GM12878 (cell line): ENCODE results near the gene AMHR2. TPM values are rescaled to one million over a fixed set of nuclear protein-coding genes. Genes with fewer than 3 reads are reported as not detected.

Experiments
- BACH1 ChIP-seq: fragments of 450-650 bp; IDR thresholded peaks from 2 replicates; pipeline ENCODE4 v1.6.1; 2017; ENCODE audit warnings: mild to moderate bottlenecking, borderline replicate concordance
- BCL11A ChIP-seq: IDR thresholded peaks from 2 replicates; pipeline ENCODE4 v1.6.1; 2011; ENCODE audit warnings: low read depth, low read length
- CBFB ChIP-seq: IDR thresholded peaks from 2 replicates; pipeline ENCODE4 v1.6.1; 2016; ENCODE audit warnings: antibody characterized with exemption, low read depth
- DPF2 ChIP-seq: fragments of 450-650 bp; IDR thresholded peaks from 2 replicates; pipeline ENCODE4 v1.6.1; 2017; ENCODE audit warnings: mild to moderate bottlenecking
- EZH2 ChIP-seq: IDR thresholded peaks from 2 replicates; pipeline ENCODE4 v1.6.1; 2012; ENCODE audit warnings: low read depth, mild to moderate bottlenecking, control low read depth, inconsistent platforms, low read length, borderline replicate concordance; ENCODE audit not compliant: control insufficient read depth
- FOS ChIP-seq: IDR thresholded peaks from 3 replicates; pipeline ENCODE4 v1.6.1; 2011; ENCODE audit warnings: borderline replicate concordance; ENCODE audit not compliant: insufficient read length; ENCODE audit errors: extremely low read depth
- HDAC6 ChIP-seq: fragments of 200-600 bp; sonication (generic); IDR thresholded peaks from one replicate; pipeline ENCODE4 v1.8.0; 2017; ENCODE audit warnings: antibody characterized with exemption; ENCODE audit not compliant: unreplicated experiment
- KDM1A ChIP-seq: fragments of 200-600 bp; sonication (generic); IDR thresholded peaks from 2 replicates; pipeline ENCODE4 v1.6.1; 2016; ENCODE audit warnings: borderline replicate concordance
- LARP7 ChIP-seq: fragments of 450-650 bp; IDR thresholded peaks from 2 replicates; pipeline ENCODE4 v1.6.1; 2017; ENCODE audit warnings: mild to moderate bottlenecking
- NRF1 ChIP-seq: conservative IDR thresholded peaks from 2 replicates; pipeline ENCODE4 v1.6.1; 2011; ENCODE audit warnings: mild to moderate bottlenecking, low read depth, low read length, improper control_type of control experiment
- PAX8 ChIP-seq: fragments of 450-650 bp; IDR thresholded peaks from 2 replicates; pipeline ENCODE4 v1.6.1; 2017; ENCODE audit warnings: mild to moderate bottlenecking, moderate library complexity
- PKNOX1 ChIP-seq: fragments of 450-650 bp; IDR thresholded peaks from 2 replicates; pipeline ENCODE4 v1.6.1; 2016; ENCODE audit warnings: mild to moderate bottlenecking
- PML ChIP-seq: IDR thresholded peaks from 2 replicates; pipeline ENCODE4 v1.6.1; 2012; ENCODE audit warnings: low read length, inconsistent platforms
- POLR2A ChIP-seq: IDR thresholded peaks from 2 replicates; pipeline ENCODE4 v1.6.1; 2011; ENCODE audit warnings: low read depth, mild to moderate bottlenecking, low read length
- POLR2AphosphoS2 ChIP-seq: IDR thresholded peaks from 2 replicates; pipeline ENCODE4 v1.6.1; 2011; ENCODE audit warnings: low read depth, mild to moderate bottlenecking, low read length, improper control_type of control experiment, moderate library complexity
- RB1 ChIP-seq: fragments of 450-650 bp; formaldehyde crosslinking; IDR thresholded peaks from 2 replicates; pipeline ENCODE4 v1.6.1; 2017; ENCODE audit warnings: mild to moderate bottlenecking, borderline replicate concordance
- RUNX3 ChIP-seq: IDR thresholded peaks from 2 replicates; pipeline ENCODE4 v1.6.1; 2012; ENCODE audit warnings: low read length, inconsistent platforms
- SIX5 ChIP-seq: IDR thresholded peaks from 2 replicates; pipeline ENCODE4 v1.6.1; 2011; ENCODE audit warnings: mild to moderate bottlenecking, low read depth, low read length, moderate library complexity; ENCODE audit not compliant: severe bottlenecking
- SPI1 ChIP-seq: IDR thresholded peaks from 2 replicates; pipeline ENCODE4 v1.6.1; 2011; ENCODE audit warnings: low read depth, mild to moderate bottlenecking, low read length, moderate library complexity, borderline replicate concordance; ENCODE audit not compliant: insufficient read depth
- SREBF1 ChIP-seq: IDR thresholded peaks from 2 replicates; pipeline ENCODE4 v1.6.1; 2012; ENCODE audit warnings: mild to moderate bottlenecking, low read length
- SREBF2 ChIP-seq: IDR thresholded peaks from 2 replicates; pipeline ENCODE4 v1.6.1; 2012; ENCODE audit warnings: mild to moderate bottlenecking, low read length
- TARDBP ChIP-seq: IDR thresholded peaks from 2 replicates; pipeline ENCODE4 v1.6.1; 2016; ENCODE audit warnings: borderline replicate concordance
- ZBTB11 ChIP-seq: fragments of 450-650 bp; formaldehyde crosslinking; IDR thresholded peaks from 2 replicates; pipeline ENCODE4 v1.5.0; 2022; ENCODE audit warnings: mild to moderate bottlenecking, missing genetic modification characterization
- ZNF24 ChIP-seq: fragments of 450-650 bp; IDR thresholded peaks from 2 replicates; pipeline ENCODE4 v1.6.1; 2017; ENCODE audit warnings: antibody characterized with exemption, mild to moderate bottlenecking
- ZNF274 ChIP-seq: IDR thresholded peaks from one replicate; pipeline ENCODE4 v1.8.0; 2011; ENCODE audit not compliant: insufficient read length, insufficient read depth
- polyA plus RNA-seq, 11 experiments: library from polyadenylated mRNA; depleted of rRNA in 4 of 11; unstranded in 6 of 11; stranded (reverse) in 5 of 11; fragments of >200 nt; fragmentation: Nextera tagmentation in 4 of 11; fragmentation: Illumina TruSeq in 1 of 11; extraction: Ambion mirVana in 4 of 11; extraction: Trizol in 1 of 11; gene quantifications; 1 replicate in 1 of 11; 2 replicates in 10 of 11; pipeline versions ENCODE4 v1.2.1 to v1.2.3, GENCODE V29; 2011 to 2016; ENCODE audit warnings: inconsistent platforms in 2 of 11, missing spikeins in 2 of 11, low read depth in 1 of 11
- total RNA-seq, 4 experiments: library from RNA; depleted of rRNA in 3 of 4; stranded (reverse); fragments of >200 nt in 3 of 4; fragmentation: Illumina TruSeq in 1 of 4; extraction: Trizol in 1 of 4; gene quantifications; 2 replicates each; pipeline versions ENCODE4 v1.2.1 to v1.2.3, GENCODE V29; 2013 to 2021
- TF ChIP-seq, protein P1 (sequence below): fragments of 450-650 bp; formaldehyde crosslinking; IDR thresholded peaks from 2 replicates; pipeline ENCODE4 v1.4.0; 2020; ENCODE audit warnings: mild to moderate bottlenecking, moderate library complexity

AMHR2 gene
- total and polyA plus RNA-seq, 10 of the 15 experiments (the other 5 are each of a cell fraction or from before 2014, with no cell fraction given): 0.06 TPM; not detected in 9

DNA sequence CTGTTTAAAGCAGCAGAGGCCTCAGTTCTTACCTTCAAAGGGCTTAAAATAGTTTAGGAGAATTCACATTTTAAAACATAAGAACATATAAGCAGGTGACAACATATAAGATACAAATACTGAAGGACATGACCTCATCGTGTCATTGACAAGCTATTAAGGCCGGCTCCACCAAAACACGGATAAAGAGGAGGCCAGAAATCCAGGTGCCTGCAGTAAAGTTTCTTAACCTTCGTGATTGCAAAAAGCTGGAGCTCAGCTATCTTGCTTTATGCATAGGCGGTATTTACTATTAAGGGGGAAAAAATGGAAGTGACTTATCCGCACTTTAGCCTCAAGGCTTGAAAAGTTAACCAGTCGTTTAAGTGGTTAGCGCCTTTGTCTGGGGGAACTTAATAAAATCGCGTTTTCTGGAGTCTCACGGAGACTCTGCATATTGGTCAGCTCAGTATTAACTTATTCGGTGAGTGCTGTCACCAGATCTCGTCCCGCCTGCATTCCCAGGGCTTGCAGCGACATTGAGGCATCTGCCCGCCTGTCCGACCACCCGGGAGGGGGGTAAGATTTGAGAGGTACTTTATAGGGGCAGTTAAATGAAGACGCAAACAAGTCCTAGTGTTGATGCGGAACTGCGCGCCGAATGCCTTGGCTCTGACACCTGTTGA, 44.8 kb upstream of the AMHR2 start (continued):
- TF ChIP-seq, protein P1, sequence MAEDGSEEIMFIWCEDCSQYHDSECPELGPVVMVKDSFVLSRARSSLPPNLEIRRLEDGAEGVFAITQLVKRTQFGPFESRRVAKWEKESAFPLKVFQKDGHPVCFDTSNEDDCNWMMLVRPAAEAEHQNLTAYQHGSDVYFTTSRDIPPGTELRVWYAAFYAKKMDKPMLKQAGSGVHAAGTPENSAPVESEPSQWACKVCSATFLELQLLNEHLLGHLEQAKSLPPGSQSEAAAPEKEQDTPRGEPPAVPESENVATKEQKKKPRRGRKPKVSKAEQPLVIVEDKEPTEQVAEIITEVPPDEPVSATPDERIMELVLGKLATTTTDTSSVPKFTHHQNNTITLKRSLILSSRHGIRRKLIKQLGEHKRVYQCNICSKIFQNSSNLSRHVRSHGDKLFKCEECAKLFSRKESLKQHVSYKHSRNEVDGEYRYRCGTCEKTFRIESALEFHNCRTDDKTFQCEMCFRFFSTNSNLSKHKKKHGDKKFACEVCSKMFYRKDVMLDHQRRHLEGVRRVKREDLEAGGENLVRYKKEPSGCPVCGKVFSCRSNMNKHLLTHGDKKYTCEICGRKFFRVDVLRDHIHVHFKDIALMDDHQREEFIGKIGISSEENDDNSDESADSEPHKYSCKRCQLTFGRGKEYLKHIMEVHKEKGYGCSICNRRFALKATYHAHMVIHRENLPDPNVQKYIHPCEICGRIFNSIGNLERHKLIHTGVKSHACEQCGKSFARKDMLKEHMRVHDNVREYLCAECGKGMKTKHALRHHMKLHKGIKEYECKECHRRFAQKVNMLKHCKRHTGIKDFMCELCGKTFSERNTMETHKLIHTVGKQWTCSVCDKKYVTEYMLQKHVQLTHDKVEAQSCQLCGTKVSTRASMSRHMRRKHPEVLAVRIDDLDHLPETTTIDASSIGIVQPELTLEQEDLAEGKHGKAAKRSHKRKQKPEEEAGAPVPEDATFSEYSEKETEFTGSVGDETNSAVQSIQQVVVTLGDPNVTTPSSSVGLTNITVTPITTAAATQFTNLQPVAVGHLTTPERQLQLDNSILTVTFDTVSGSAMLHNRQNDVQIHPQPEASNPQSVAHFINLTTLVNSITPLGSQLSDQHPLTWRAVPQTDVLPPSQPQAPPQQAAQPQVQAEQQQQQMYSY (CRISPR knock-in tag): no peak
- TF ChIP-seq TARDBP (no peak), HDAC6 (no peak), FOS (no peak), LARP7 (peak; percentile 65), NRF1 (no peak), PML (peak; percentile 93), BACH1 (peak; percentile 81; the same call in 1 of the 2 replicates), EZH2 (no peak), POLR2A (no peak), SIX5 (no peak), RB1 (peak; percentile 33; the same call in 1 of the 2 replicates), POLR2AphosphoS2 (no peak), CBFB (0 out of 2 replicates have a peak, but pooled peaks have one; percentile 32), ZBTB11 (CRISPR knock-in tag) (no peak), RUNX3 (peak; percentile 19; the same call in 1 of the 2 replicates), ZNF274 (no peak), SREBF1 (no peak), SREBF2 (no peak), SPI1 (no peak), PKNOX1 (no peak), PAX8 (peak; percentile 97), DPF2 (no peak), KDM1A (no peak), ZNF24 (no peak), BCL11A (no peak)
